GM19463 (cell line): Measurements from ENCODE around the gene CLIC5.

Experiments
- ATAC-seq: cut with Tn5 transposase; IDR thresholded peaks from one replicate; pipeline ENCODE4 v1.9.1; 2021; ENCODE audit warnings: mild to moderate bottlenecking, moderate library complexity; ENCODE audit not compliant: unreplicated experiment

The CLIC5 gene

GRCh38 chr6:45966797-45967196 is 48.9 kb downstream of the CLIC5 start:
- no peak for ATAC-seq

- no peak for ATAC-seq
Observed at GRCh38 chr6:45966340-45966739, 49.3 kb downstream of the CLIC5 start.

DNA sequence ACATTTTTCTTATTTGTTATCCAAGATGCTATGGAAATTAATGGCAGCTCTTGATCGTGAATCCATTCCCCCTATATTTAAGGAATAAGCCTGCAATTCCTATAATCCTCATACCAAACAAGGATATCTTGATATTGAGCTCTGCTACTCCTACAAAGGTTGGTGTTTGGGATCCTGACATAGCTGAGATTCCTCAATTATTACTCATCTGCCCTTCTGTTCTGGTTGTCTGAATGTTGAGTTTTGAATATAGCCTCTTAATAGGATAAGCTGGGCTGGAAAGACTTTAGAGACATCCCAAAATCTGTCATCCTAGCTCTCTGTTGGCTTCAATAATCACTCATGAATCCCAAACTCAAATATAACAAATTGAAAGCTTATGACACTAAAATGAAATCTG is 49.9 kb downstream of the CLIC5 start:
- ATAC-seq: no peak

DNA sequence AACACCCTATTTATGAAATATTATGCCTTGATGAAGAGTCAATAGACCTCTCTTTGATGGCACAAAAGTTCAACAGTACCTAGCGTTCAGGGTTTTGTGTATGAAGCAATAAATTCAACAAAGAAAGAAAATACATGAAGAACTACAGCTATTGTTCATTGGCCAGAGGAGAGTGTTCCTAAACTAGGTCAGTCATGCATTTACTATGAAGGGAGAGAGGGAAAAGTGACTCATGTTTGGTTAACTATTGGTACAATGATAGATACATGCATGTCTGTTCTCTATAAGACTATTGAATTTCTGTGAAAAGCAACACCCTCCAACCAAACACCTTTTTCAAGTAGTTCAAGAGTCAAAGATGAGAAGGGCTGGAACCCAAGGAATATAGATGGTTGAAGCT is 50.7 kb downstream of the CLIC5 start:
- ATAC-seq: no peak

DNA sequence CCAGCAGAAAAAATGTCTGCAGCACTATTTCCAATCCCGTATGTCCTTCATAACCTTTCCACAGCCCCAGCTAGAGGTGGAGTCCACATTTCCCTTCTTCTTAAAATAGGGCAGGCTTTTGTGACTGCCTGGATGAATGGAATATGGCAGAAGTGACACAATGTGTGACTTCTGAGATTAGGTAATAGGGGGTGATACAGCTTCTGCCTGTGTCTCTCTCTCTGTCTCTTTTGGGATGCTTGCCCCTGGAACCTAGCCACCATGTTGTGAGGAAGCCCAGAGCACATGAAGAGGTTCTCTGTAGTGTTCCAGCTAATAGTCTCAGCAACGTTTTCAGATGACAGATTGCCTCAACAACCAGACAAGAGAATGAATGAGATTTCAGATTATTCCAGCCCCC is 51.4 kb downstream of the CLIC5 start:
- no peak for ATAC-seq

DNA sequence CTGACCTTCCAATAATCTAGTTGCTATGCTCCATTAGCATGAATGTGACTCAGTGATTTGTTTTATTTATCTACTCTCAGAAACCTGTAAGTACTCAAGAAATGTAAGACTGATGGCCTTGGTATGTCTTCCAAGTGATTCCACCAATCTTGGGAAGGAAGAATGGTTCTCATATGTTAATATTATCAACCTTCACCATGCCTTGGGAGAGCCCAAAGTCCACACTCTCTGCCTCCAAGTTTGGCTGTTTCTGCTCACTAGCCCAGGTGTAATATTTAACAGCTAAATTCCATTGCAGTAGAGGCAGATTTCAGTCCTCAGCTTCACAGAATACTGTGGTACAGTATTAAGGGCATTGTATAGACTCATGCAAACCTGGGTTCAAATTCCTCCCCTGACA is 51.8 kb downstream of the CLIC5 start:
- no peak for ATAC-seq

DNA sequence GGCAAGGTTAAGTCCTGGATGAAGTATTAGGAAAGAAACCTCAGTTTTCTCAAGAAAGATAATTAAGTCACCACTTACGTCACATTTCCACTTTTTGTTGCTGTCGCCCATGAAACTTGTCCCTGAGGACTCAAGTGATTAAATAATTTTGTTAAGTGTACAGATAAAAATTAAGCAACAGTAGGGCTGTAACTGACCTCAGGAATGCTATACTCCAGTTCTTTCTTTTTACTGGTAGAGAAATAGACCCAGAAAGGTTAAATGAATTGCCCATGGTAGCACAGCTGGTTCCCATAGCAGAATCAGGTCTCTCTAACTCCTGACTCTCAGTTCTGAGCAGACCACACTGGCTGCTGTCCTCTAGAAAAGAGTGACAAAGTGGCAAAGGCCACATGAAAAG is 54.5 kb downstream of the CLIC5 start:
- no peak for ATAC-seq

- no peak for ATAC-seq
Observed at GRCh38 chr6:45959534-45960145, 56.0 kb downstream of the CLIC5 start.

- no peak for ATAC-seq
Observed at GRCh38 chr6:45956663-45957062, 59.0 kb downstream of the CLIC5 start.

DNA sequence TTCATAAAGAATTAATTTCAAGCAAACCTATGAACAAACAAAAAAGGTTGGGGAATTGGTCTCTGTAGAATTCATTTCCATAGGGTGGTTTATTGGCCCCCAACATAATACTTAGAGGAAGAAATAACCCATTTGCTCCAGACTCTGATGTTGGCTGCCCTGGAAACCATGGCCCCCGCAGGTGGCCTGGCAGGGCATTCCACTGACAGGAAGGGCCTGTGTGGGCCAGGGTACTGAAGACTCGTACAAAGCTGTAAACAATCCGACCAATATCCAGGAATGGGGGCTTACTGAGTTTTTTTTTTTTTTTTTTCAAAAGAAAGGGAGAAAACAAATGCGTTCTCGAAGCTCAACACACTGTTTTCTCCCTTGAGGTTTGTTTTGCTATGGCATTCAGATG is 59.5 kb downstream of the CLIC5 start:
- ATAC-seq: no peak

DNA sequence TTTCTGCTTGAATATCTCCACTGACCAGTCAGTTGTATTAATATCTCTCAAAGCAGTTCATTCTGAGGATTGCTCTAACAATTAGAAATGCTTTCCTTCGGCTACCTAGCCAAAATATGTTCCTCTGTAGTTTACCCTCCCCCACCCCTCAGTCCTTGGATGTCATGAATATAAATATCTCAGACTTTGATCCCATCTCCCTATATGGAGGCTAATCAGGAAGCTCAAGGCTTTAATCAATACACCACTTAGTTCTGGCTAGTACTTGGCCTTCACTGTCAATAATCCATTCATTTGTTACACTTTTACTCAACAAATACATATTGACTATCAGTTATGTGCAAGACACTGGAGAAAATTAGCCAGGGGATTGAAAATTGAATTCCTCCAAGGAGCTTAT is 60.1 kb downstream of the CLIC5 start:
- ATAC-seq: no peak

DNA sequence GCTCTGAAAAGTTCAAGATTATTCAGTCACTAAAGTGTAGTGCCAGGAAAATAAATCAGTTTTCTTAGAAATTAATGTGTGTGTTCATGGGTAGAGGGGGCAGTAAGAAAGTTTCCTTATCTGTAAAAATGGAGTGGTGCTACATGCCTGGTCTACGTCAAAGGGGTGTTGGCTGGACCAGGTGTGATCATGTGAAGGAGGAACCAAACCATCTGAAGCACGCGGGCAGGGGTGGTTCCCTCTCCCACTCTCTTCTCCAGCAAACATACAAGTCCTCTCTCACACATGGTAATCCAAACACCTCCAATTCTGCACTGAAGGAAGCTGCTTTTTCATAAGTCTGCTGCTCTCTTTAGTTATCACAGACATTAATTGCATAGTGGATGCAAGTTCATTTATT is 63.1 kb downstream of the CLIC5 start:
- ATAC-seq: no peak

GRCh38 chr6:45952168-45952529 is 63.5 kb downstream of the CLIC5 start:
- no peak for ATAC-seq

DNA sequence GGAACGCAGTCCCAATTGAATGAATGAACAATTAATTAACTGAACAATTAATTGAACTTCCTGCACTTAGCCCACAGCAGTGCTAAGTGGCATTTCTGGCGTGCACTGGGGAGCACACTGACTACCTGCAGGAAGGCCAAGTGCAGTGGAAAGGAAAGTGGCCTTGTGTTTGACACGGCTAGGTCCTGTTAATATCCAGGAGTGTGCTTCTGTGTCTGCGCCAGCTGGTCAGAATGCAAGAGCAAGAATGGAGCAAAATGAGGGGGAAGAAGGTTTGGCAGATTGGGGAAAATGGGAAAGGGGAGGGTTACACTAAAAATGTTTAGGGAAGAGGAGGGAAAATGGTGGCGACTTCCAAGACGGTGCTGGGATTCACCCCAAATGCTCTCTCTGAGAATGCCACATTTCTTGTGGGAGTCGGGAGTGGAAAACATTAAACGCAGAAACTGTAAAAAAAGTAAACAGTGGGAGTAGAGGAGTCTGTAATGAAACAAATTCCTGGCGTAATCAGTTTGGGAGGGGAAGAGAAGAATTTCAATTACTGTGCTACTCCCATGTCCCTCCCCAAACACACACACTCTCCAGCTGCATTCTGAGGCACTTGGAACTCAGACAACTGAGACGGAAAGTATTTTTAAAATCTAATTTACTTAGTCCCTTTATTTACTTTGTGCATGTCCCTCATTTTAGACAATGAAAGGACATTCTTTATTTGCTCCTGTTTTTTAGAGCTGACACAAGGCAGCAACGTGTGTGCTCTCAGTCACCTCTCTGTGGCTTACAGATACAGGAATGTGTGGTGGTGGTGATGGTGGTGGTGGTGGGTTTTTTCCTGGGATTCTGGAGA is 64.1 kb downstream of the CLIC5 start:
- ATAC-seq: no peak

DNA sequence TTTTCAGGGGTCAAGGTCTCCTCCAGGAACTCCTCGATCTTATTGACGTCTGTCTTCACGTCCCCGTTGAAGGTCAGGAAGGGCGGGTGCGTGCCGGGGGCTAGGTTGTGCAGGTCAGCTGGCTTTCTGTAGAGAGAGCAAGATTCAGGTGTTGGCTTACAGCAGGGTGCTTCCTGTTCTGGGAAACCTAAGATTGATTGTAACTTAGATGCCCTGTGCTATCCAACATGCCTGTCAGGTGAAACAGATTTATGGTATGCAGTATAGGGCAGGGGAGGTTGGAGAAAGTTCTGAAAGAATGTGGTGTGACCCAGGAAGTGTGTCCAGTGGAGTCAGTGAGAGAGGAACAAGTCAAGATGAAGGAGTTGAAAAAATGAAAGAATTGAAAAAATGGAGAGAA is 66.4 kb downstream of the CLIC5 start:
- no peak for ATAC-seq

DNA sequence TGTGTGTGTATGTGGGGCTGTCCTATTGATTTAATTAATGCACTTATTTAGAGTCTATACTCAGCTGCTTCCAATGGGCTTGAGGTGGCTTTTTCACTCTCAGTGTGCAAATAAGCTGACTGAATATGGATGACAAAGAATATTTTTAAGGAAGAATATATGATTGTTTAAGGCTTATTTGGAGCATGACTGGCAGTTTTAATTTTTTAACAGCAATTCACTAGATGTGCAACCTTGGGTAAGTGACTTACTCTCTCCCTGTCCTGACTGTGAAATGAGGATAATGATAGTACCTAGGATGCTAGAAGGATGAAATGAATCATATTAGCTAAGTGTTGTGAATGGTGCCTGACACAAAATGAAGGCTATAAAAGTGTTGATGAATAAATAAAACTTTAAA is 67.9 kb downstream of the CLIC5 start:
- ATAC-seq: no peak

DNA sequence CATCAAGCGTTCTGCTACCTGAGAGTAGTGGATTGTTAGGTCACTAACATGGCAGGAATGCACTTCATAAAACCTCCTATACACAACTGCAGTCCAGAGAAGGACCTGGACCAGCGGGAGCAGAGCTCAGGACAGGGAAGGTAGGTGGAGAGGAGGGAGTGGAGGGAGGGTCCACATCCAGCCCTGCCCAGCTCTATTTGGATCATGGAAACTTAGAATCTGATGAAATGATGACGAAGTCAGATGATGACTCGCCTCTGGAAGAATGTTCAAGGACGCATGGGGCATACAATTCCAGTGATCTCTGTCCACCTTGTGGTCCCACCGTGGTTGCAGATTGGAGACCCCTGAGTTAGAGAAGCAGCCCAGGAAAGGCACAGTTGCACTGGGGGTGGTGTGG is 68.8 kb downstream of the CLIC5 start:
- ATAC-seq: no peak

DNA sequence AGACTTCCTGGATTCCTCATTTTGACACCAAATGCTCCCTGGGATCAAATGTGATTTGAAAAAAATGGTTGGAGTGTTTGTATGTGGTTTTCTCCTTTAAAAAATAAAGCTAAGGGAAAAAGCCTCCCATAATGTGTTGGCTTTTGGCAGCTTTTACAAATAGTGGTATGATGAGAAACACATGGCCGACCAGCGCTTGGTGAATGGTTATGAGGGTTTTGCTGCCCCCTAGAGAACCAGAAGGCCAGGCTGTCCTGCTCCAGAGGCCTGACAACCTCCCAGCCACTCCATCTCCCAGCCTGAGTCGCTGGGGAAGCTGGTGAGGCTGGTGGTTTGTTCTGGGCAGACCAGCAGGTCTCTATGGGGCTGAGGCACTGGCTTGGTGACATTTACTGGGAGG is 69.3 kb downstream of the CLIC5 start:
- ATAC-seq: no peak

- no peak for ATAC-seq
Observed at GRCh38 chr6:45942953-45943352, 72.7 kb downstream of the CLIC5 start.

DNA sequence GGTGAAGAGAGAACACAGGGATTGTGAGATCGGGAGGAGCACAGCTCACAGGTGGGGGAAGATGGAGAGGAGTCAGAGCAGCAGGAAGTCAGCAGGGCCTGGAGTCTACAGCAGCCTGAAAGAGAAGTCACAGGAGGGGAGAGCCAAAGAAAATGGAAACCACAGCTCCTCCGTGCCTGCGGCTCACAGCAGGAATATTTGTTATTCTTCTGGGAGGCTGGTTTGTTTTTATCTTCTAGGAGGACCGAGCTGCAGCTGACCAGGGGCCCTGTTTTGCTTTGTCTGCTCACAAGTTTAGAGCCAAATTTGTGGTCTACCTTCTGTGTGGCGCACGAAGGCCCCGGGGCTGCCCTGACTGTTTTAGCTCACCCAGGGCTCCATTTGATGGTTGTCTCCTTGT is 81.8 kb downstream of the CLIC5 start:
- ATAC-seq: no peak

DNA sequence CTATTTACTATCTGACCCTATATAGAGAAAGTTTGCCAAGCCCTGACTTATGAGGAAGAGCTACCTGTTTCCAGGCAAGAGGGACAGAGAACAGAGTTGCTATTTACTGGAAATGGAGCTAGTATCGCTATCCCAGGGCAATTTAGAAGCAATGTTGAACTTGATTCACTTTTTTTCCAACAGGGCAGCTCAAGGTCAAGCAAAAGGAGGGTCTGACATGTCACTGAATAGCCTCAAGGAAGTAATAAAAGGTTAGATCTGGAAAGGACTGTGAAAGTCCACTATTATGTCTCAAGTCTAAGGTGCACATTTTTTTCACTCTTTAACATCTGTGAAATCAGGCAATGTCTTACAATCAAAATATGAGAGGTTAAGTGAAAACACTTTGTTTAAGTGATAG is 84.4 kb downstream of the CLIC5 start:
- ATAC-seq: no peak

DNA sequence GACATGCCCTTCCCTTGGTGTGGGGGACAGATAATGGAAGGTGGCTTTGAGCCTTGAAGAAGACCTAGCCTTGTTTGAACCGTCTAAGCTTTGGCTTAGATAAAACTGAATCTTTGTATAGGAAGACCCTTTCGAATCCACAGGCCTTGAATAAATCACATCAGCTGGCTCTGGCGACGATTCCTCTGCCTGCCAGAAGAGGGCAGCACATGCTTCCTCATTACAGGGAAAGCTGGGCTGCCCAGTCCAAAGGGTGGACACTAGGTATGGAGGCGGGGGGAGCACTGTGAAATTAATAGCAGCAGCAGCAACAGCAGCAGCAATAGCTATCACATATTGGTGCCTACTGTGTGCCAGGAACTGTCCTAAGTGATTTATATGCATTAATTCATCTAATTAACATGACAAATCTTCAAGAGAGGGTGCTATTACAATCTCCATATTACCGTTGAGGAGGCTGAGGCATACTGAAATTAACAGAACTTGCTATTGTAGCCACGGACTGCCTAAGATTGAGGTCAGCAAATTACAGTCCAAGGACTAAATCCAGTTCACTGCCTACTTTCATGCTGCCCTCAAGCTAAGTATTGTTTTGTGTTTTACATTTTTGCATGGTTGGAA is 85.1 kb downstream of the CLIC5 start:
- ATAC-seq: no peak
